Hepatocyte (in vitro differentiated cells): ENCODE results near the gene FAM170B.

ENCODE experiments used
- CTCF ChIP-seq: fragments of 200-600 bp; sonication (generic); IDR thresholded peaks from 2 replicates; pipeline ENCODE4 v1.5.1; 2016; ENCODE audit warnings: antibody characterized with exemption, mild to moderate bottlenecking; ENCODE audit not compliant: poor library complexity
- EZH2phosphoT487 ChIP-seq: fragments of 200-600 bp; sonication (generic); IDR thresholded peaks from one replicate; pipeline ENCODE4 v1.6.1; 2018; ENCODE audit warnings: antibody characterized with exemption, mild to moderate bottlenecking, low read depth, moderate library complexity; ENCODE audit not compliant: unreplicated experiment, severe bottlenecking

- no peak for TF ChIP-seq EZH2phosphoT487
- no peak for TF ChIP-seq CTCF
These were observed 44.7 kb downstream of the FAM170B start for GRCh38 chr10:49089152-49089551.
